HCT116 (cell line): ENCODE results near the gene NGF.

Experiments used
- ATF3 ChIP-seq: IDR thresholded peaks from 2 replicates; pipeline ENCODE4 v1.6.1; 2012
- CTCF ChIP-seq, 3 experiments: fragments of 200-600 bp in 1 of 3; sonication (generic) in 1 of 3; IDR thresholded peaks in 2 of 3; conservative IDR thresholded peaks in 1 of 3; 2 replicates each; pipeline ENCODE4 v1.5.1; 2012 to 2017; ENCODE audit warnings: low read depth in 2 of 3, low read length in 2 of 3, antibody characterized with exemption in 1 of 3, borderline replicate concordance in 1 of 3, control low read depth in 1 of 3, mild to moderate bottlenecking in 1 of 3, mixed read lengths in 1 of 3, mixed run types in 1 of 3, moderate library complexity in 1 of 3; ENCODE audit not compliant: insufficient read depth in 1 of 3
- EGR1 ChIP-seq: IDR thresholded peaks from 2 replicates; pipeline ENCODE4 v1.6.1; 2012; ENCODE audit warnings: low read depth
- EZH2 ChIP-seq: fragments of 200-600 bp; sonication (generic); IDR thresholded peaks from 2 replicates; pipeline ENCODE4 v1.6.1; 2017; ENCODE audit warnings: antibody characterized with exemption, mixed run types
- EZH2phosphoT487 ChIP-seq: fragments of 200-600 bp; IDR thresholded peaks from 2 replicates; pipeline ENCODE4 v1.6.1; 2018; ENCODE audit warnings: antibody characterized with exemption, borderline replicate concordance
- JUND ChIP-seq: IDR thresholded peaks from 2 replicates; pipeline ENCODE4 v1.6.1; 2012
- POLR2A ChIP-seq: IDR thresholded peaks from 2 replicates; pipeline ENCODE4 v1.7.0; 2011; ENCODE audit warnings: borderline replicate concordance; ENCODE audit not compliant: insufficient read depth, insufficient read length; ENCODE audit errors: extremely low read depth
- RAD21 ChIP-seq: IDR thresholded peaks from 2 replicates; pipeline ENCODE4 v1.6.1; 2012; ENCODE audit warnings: low read depth, mild to moderate bottlenecking
- REST ChIP-seq: IDR thresholded peaks from 2 replicates; pipeline ENCODE4 v1.6.1; 2012; ENCODE audit warnings: low read depth
- TCF7L2 ChIP-seq: IDR thresholded peaks from 2 replicates; pipeline ENCODE4 v1.7.0; 2011; ENCODE audit warnings: borderline replicate concordance, inconsistent platforms; ENCODE audit not compliant: insufficient read depth, insufficient read length; ENCODE audit errors: extremely low read depth
- YY1 ChIP-seq: IDR thresholded peaks from 2 replicates; pipeline ENCODE4 v1.6.1; 2011; ENCODE audit warnings: low read length, low read depth, moderate library complexity, mild to moderate bottlenecking; ENCODE audit not compliant: insufficient replicate concordance; ENCODE audit errors: extremely low read depth
- ZFX ChIP-seq: fragments of 450-650 bp; IDR thresholded peaks from 2 replicates; pipeline ENCODE4 v1.6.1; 2017

GRCh38 chr1:115364046-115364779, 26.2 kb upstream of the NGF start:
- no peak for TF ChIP-seq ZFX
- TF ChIP-seq EZH2: no peak
- no peak for TF ChIP-seq JUND
- TF ChIP-seq EZH2phosphoT487: no peak
- TF ChIP-seq CTCF (IDR thresholded peaks at IDR 0.05 in 2 of 3, conservative IDR thresholded peaks at IDR 0.05 in 1 of 3; ENCODE audit: borderline replicate concordance in 1 of 3, insufficient read depth in 1 of 3, low read depth in 2 of 3, low read length in 2 of 3): no peak
- TF ChIP-seq TCF7L2: no peak
- no peak for TF ChIP-seq RAD21
- no peak for TF ChIP-seq EGR1
- TF ChIP-seq REST: no peak
- TF ChIP-seq ATF3: no peak
- TF ChIP-seq POLR2A: no peak
- TF ChIP-seq YY1: no peak
